ENCODE measurements around the gene MIDN.

MIDN gene

GRCh38 chr19:1228161-1228957 lies 20.0 kb upstream of the MIDN start:
- TF ChIP-seq CTCF (IDR thresholded peaks at IDR 0.05; ENCODE audit: control extremely low read depth, extremely low read depth, low read depth, missing control alignments) = no peak
- ChIA-PET POLR2A (interaction anchor here (0.6 to 1.0 kb wide), 3 partner anchors 41 to 98 kb away, joined by 5 to 7 read pairs (median 5); partner anchors contain the start of gene CIRBP), CTCF (no interaction called here)
- no peak for DNase-seq (ENCODE audit: extremely low spot score)

GRCh38 chr19:1229056-1229923 lies 19.1 kb upstream of the MIDN start:
- DNase-seq (ENCODE audit: extremely low spot score) = no peak
- CTCF ChIA-PET = interaction anchor here (0.7 kb wide), 1 partner anchor 11 kb away, joined by 3 read pairs; no protein-coding TSS in a partner anchor
- no peak for TF ChIP-seq CTCF (IDR thresholded peaks at IDR 0.05; ENCODE audit: control extremely low read depth, extremely low read depth, low read depth, missing control alignments)
- POLR2A ChIA-PET = no interaction called here

GRCh38 chr19:1229924-1230782 lies 18.2 kb upstream of the MIDN start:
- no peak for DNase-seq (ENCODE audit: extremely low spot score)
- no peak for TF ChIP-seq CTCF (IDR thresholded peaks at IDR 0.05; ENCODE audit: control extremely low read depth, extremely low read depth, low read depth, missing control alignments)
- POLR2A ChIA-PET = interaction anchor here (0.6 kb wide), 1 partner anchor 22 kb away, joined by 3 read pairs; no protein-coding TSS in a partner anchor
- CTCF ChIA-PET = interaction anchor here (0.7 kb wide), 1 partner anchor 10 kb away, joined by 3 read pairs; no protein-coding TSS in a partner anchor

GRCh38 chr19:1230783-1231489 lies 17.4 kb upstream of the MIDN start:
- no peak for DNase-seq (ENCODE audit: extremely low spot score)
- ChIA-PET POLR2A (no interaction called here), CTCF (no interaction called here)
- TF ChIP-seq CTCF (IDR thresholded peaks at IDR 0.05; ENCODE audit: control extremely low read depth, extremely low read depth, low read depth, missing control alignments) = no peak

- no peak for TF ChIP-seq CTCF (IDR thresholded peaks at IDR 0.05; ENCODE audit: control extremely low read depth, extremely low read depth, low read depth, missing control alignments)
- DNase-seq (ENCODE audit: extremely low spot score) = no peak
- CTCF ChIA-PET = interaction anchor here (0.8 to 1.9 kb wide), 4 partner anchors 9 to 14 kb away, joined by 3 to 5 read pairs (median 4); no protein-coding TSS in a partner anchor
- POLR2A ChIA-PET = no interaction called here
Measured at GRCh38 chr19:1231729-1232637, 16.4 kb upstream of the MIDN start.

Data from GM10248 (cell line).